ENCODE data around the gene C2CD2. TPM values are rescaled to one million over a fixed set of nuclear protein-coding genes. Genes with fewer than 3 reads are reported as not detected.

C2CD2 gene
- total RNA-seq, 1 donor from 2014 or later, result 34.3 TPM

- Mint-ChIP-seq H3K4me3 (ENCODE audit: unreplicated experiment) (no peak overlapping the region), H3K27ac (ENCODE audit: unreplicated experiment) (no peak overlapping the region), H3K4me1 (ENCODE audit: unreplicated experiment) (peaks cover 23% of the 10 kb centered on the region), H3K9me3 (ENCODE audit: unreplicated experiment) (no peaks in the 10 kb centered on the region), H3K36me3 (ENCODE audit: low read depth, unreplicated experiment) (peaks cover 4% of the 10 kb centered on the region), H3K27me3 (ENCODE audit: unreplicated experiment) (peaks cover 15% of the 10 kb centered on the region)
- no peak for DNase-seq (ENCODE audit: low spot score)
- no peak for TF ChIP-seq CTCF (IDR thresholded peaks at IDR 0.05; ENCODE audit: unreplicated experiment)
Observed at GRCh38 chr21:41958886-41959563, 5.2 kb upstream of the C2CD2 start.

DNA sequence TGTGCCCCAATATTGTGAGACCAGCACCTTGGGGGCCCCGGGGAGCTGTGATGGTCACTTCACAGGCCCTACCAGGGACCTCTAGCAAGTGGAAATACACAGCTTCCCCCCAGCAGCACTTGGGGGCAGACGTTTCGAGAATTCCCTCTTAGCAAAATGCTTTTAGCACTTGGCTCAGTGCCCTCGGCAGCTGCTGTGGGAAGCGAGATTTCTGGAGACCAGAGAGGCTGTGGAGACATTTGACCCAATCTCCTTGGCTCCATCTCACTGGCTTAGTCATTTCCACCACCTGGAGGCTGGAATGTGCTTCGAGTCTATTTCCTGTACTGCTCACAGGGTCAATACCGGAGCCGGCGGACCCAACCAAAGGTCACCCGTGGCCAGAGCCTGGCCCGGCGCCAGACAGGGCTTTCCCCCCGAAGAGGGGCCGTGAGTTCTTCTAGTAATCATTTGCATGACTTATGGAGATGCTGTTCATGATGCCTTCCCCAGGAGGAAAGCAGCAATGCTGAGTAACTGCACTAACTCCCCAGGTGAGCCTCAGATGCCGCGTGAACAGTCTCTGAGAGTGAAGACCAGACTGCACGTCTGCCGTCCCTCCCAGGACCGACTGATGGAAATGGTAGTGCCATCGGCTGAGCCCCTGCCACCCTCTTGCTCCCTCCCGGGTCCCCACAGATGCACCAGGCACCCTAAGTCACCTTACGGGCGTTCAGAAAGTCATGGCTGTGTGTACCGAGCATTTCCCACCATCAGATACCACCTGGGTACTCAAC is 4.4 kb upstream of the C2CD2 start:
- Mint-ChIP-seq H3K27ac (ENCODE audit: unreplicated experiment) (no peak overlapping the region), H3K4me1 (ENCODE audit: unreplicated experiment) (peaks cover 23% of the 10 kb centered on the region), H3K9me3 (ENCODE audit: unreplicated experiment) (no peaks in the 10 kb centered on the region), H3K4me3 (ENCODE audit: unreplicated experiment) (no peak overlapping the region), H3K36me3 (ENCODE audit: low read depth, unreplicated experiment) (peaks cover 4% of the 10 kb centered on the region), H3K27me3 (ENCODE audit: unreplicated experiment) (peaks cover 15% of the 10 kb centered on the region)
- DNase-seq (ENCODE audit: low spot score), result no peak
- TF ChIP-seq CTCF (IDR thresholded peaks at IDR 0.05; ENCODE audit: unreplicated experiment), result no peak

DNA sequence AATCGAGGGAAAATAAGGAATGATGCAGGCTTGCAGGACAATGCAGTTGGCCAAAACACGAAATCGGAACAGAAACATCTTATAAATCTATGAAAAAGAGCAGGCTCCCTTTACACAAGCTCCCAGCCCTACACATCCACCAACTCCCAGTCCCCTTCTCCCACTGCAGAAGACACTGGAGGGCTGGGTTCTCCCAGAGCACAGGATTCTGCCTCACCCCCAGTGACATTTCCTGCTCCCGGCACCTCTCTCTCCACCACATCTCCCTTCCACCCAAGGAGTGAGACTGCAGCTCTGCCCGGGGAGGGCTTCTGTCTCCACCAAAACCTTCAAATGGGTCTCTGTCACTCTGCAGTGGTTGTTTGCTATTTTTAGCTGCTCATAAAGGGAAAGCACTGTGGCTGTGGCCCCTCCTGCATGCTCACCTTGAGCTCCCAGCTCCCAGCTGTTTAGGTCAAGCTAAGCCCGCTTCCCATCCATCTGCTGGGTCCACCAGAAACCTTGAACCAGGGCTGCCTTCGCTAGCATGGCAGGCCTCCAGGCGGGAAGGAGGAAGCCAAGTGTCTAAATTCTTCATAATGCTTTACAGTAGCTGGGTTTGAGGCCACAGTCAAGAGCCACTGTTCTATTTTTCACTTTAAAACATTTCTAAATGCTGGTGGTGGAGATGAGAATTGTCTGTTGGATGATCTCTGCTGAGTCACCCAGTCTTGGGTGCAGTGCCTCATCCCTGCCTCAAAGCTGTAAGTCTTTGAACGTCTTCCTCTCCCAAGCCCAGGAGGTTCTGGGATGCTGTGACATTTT is 3.3 kb upstream of the C2CD2 start:
- Mint-ChIP-seq H3K27ac (ENCODE audit: unreplicated experiment) (no peak overlapping the region), H3K4me1 (ENCODE audit: unreplicated experiment) (peaks cover 26% of the 10 kb centered on the region), H3K36me3 (ENCODE audit: low read depth, unreplicated experiment) (peaks cover 6% of the 10 kb centered on the region), H3K4me3 (ENCODE audit: unreplicated experiment) (no peak overlapping the region), H3K27me3 (ENCODE audit: unreplicated experiment) (peaks cover 23% of the 10 kb centered on the region), H3K9me3 (ENCODE audit: unreplicated experiment) (no peaks in the 10 kb centered on the region)
- no peak for DNase-seq (ENCODE audit: low spot score)
- TF ChIP-seq CTCF (IDR thresholded peaks at IDR 0.05; ENCODE audit: unreplicated experiment), result no peak

GRCh38 chr21:41955516-41955915 is 1.7 kb upstream of the C2CD2 start:
- Mint-ChIP-seq H3K36me3 (ENCODE audit: low read depth, unreplicated experiment) (peaks cover 8% of the 10 kb centered on the region), H3K4me1 (ENCODE audit: unreplicated experiment) (peaks cover 21% of the 10 kb centered on the region), H3K27ac (ENCODE audit: unreplicated experiment) (no peak overlapping the region), H3K27me3 (ENCODE audit: unreplicated experiment) (peaks cover 21% of the 10 kb centered on the region), H3K9me3 (ENCODE audit: unreplicated experiment) (no peaks in the 10 kb centered on the region), H3K4me3 (ENCODE audit: unreplicated experiment) (no peak overlapping the region)
- DNase-seq (ENCODE audit: low spot score), result no peak
- TF ChIP-seq CTCF (IDR thresholded peaks at IDR 0.05; ENCODE audit: unreplicated experiment), result no peak

Measured in endothelial cell (in vitro differentiated cells).